IPS DF 19.7 (cell line): Measurements from ENCODE around the gene F2RL2.

ENCODE experiments used
- DNase-seq: peaks from one replicate; pipeline ENCODE4 v3.0.0-alpha.2; 2013; ENCODE audit warnings: low read depth, low spot score

Gene F2RL2

DNA sequence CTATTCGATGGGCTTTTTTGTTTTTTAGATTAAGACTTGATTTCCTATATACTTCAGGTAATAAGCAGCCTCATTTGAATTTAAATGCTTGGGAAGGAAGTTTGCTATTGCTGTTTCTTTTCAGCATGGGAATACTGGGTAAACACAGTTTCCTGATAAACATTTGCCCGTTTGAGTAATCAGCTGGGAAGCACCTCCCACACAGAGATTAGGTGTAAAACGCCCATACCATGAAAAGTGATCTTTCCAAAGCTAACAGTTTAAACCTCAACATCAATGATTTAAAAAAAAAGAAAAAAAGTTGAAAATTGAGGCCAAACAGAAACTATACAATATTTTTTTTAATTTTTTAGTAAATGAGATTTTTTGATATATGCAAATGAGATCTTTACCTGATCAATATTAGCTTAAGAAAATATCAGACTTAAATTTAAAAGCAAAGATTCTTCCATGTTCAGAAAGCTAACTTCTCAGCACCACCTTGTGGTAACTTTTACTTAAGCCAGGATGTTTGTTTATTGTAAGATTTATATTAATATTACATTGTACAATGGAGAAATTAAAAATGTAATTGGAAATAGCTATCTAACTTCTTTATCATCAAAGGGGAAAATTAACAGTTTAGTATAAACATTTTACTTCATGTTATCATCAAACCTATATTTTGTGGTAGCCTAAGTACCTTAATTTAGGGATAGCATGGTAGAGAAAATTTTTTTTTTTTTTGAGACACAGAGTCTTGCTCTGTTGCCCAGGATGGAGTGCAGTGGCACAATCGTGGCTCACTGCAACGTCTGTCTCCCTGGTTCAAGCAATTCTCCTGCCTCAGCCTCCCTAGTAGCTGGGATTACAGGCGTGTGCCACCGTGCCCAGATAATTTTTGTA is 39.8 kb downstream of the F2RL2 start:
- DNase-seq, result no peak

DNA sequence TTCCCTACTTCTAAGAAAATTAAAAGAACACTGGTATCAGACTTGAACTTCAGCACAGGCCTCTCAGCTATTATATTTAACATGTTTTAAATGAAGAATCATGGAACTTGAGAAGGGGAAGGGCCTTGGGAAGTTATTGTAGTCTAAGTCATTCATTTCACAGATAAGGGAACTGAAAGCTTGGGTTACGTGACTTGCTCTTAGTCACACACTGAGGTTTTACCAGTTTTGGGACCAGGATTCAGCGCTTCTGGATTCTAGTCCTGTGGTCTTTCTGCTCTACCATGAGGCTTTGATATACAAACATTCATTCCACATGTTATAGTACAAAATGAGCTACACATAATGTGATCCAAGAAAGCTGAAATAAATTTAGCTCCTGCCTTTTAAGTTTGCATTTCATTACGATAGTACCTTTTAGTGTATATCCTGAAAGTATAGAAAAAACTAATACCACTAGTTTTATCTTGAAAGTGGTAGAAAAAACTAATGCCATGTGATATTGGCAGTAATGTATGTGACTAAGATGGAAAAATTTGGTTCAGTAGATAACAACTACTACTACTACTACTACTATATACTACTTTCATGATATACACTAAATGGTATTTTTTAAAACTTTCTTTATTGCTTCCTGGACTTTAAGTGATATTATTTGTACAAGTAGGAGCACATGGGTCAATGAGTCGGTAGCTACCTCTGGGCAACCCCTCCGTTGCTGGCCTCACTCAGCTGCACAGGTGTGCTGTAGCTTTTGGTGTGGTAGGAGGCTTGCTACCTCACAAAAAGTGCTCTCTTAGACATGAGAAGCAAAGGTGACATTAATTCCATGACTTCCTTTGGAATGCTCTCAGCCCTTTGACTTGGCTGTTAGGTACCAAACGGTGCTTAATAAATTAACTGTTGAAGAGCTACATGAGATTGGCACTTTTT is 40.7 kb downstream of the F2RL2 start:
- no peak for DNase-seq

DNA sequence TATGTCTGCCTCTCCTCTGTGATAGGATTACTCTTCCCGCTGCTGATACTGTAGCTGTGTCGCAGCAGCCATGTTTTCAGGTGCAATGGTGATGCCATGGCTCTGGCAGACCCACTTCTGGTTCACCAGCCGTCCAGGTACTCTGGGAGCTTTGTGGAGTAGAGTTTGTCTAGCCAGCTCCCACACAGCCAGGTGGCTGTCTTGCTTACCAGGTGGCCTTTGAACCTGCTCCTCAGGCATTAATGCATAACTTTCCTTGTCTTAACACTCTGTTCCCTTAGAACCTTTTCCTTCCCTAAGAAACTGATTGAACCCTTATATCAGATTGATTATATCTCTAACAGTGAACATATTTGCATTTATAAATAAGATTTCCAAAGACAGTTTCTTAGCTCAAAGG is 42.2 kb downstream of the F2RL2 start:
- no peak for DNase-seq

DNA sequence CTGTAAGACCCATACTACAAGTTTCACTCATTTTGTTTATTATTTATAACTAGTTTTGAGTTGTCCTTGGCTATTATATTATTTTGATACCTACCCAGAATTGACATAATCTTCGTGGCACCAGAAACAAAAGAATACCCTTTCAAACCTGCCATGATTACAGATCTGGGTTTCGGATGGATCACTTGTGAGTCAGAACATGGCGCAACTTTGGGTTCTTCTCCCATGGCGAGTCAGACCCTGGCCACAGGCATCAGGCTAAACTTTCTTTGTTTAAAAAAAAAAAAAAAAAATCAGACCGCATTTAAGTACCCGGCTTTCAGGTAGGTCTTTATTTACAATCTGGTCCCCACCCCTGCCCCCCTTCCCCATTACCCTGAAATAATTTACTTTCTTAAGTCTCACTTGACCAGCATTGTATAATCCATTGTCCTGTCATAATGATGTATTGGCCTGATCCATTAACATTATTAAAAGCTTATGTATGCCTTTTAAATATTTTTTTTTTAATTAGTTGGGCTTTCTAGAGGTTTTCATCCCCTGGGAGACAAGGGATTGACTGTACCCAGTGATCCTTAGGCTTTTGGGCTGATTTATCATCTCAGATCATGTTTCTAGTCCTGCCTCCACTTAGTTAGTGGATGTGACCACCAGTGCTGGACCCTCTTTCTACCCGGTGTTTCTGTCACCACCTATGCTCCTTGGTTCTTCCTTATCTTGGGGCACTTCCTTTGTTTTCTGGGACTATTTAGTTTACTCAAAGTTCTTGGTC is 43.9 kb downstream of the F2RL2 start:
- no peak for DNase-seq

DNA sequence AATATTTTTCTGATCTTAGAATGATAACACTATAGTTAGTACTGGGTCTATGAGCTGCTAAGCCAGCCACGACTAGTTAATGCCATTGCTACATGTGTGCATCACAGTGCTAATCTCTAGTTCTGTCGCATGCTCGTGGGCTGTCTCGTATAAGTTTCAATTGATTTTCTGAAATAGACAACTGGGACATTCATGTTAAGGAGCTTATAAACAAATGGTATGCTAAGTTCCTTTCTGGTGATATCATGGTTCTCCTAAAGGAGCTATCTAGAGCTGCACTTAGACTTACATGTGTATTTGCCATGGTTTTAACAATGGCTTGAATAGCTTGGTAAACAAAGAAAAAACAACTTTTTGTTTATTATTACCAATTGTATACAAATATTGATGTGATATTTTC is 46.2 kb downstream of the F2RL2 start:
- no peak for DNase-seq

DNA sequence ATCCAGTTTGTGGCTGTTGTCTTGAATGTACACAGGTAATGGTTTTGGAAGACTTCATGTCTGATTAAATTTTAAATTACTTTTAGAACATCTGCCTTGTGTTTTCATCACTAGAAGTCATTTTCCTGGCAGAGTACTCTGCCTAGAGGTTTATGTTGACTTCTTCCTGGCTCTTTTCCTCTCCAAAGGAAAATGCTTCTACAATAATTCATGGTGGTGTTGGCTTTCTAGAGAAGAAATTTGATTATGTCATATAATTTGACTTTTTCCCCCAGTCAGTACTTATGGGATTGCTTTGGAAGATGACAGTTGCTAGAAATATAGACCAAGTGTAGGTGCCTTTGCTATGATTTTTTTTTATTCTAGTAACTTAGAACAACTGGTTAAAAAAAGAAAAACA is 46.8 kb downstream of the F2RL2 start:
- DNase-seq, result no peak

DNA sequence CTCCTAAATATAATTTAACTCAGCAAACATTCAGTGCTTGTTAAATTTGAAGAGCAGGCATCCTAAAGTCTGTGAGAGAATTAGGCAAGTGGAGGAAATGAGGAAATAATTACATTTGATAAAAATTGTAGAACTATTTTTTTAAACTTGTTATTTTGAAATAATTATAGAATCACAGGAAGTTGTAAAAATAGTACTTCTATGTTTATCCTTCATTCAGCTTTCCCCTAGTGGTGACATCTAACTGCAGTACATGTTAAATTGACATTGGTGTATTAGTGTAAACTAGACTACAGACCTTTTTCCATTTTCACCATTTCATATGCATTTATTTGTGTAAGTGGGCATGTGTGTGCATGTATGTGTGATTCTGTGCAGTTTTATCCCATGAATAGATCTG is 51.6 kb downstream of the F2RL2 start:
- DNase-seq, result no peak

DNA sequence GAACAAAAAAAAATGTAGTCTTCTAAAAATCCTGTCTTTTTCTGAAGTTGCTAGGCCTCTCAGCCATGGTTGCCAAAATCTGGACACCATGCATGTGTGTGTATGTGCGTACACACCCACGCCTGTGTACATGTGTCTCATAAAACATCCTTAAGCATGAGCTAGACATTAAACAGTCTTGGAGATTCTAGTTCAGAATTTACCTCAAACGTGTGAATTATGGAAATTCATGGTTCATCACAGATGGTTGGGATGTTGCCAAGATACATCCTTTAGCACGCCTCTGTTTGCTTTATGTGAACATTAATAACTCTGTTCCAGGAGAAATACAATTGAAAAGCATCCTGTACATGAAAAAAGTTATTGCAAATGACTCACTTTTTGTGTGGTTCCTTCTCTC is 53.0 kb downstream of the F2RL2 start:
- no peak for DNase-seq
